Gastrocnemius medialis (tissue), 4 donors: ENCODE measurements around the gene GDE1.

Experiments
- POLR2A ChIP-seq, 2 donors: fragments of 450-650 bp; IDR thresholded peaks; one replicate each; pipeline ENCODE4 v1.6.1; 2017; ENCODE audit warnings: antibody characterized with exemption in 2 of 2, mild to moderate bottlenecking in 2 of 2, moderate library complexity in 2 of 2
- TF ChIP-seq, protein P1 (sequence below), 5 experiments: fragments of 450-650 bp in 3 of 5; fragments of 200-600 bp in 2 of 5; sonication (generic) in 2 of 5; IDR thresholded peaks in 4 of 5; conservative IDR thresholded peaks in 1 of 5; 1 replicate in 4 of 5; 2 replicates in 1 of 5; pipeline ENCODE4 v1.5.1; 2016 to 2019; ENCODE audit warnings: antibody characterized with exemption in 5 of 5, mild to moderate bottlenecking in 3 of 5, moderate library complexity in 3 of 5

DNA sequence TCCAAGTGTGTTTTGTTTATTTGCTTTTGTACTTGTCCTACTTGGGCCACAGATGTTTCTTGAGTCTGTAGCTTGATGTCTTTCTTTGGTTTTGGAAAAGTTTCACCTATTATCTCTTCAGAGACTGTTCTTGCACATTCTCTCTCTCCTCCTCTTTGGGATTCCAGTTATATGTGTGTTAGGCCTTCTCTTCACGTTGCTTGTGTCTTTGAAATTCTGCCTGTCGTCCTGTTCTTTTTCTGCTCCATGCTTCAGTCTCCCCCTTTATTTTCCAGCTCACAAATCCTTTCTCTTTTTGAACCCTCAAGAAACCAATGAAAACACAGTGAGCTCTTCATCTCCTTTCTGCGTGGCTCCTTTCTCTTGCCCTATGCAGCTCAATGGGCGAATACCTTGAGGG lies 41.5 kb upstream of the GDE1 start:
- TF ChIP-seq, protein P1, sequence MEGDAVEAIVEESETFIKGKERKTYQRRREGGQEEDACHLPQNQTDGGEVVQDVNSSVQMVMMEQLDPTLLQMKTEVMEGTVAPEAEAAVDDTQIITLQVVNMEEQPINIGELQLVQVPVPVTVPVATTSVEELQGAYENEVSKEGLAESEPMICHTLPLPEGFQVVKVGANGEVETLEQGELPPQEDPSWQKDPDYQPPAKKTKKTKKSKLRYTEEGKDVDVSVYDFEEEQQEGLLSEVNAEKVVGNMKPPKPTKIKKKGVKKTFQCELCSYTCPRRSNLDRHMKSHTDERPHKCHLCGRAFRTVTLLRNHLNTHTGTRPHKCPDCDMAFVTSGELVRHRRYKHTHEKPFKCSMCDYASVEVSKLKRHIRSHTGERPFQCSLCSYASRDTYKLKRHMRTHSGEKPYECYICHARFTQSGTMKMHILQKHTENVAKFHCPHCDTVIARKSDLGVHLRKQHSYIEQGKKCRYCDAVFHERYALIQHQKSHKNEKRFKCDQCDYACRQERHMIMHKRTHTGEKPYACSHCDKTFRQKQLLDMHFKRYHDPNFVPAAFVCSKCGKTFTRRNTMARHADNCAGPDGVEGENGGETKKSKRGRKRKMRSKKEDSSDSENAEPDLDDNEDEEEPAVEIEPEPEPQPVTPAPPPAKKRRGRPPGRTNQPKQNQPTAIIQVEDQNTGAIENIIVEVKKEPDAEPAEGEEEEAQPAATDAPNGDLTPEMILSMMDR (IDR thresholded peaks at IDR 0.05 in 4 of 5, conservative IDR thresholded peaks at IDR 0.05 in 1 of 5): no peak
- TF ChIP-seq POLR2A (IDR thresholded peaks at IDR 0.05): no peak
